Daoy (cell line): ENCODE data around the gene PLXNB3. TPM values are rescaled to one million over a fixed set of nuclear protein-coding genes. Genes with fewer than 3 reads are reported as not detected.
"Not testable (repeated sequence)": the region's sequence is repeated elsewhere in the genome, so short reads cannot be mapped to it uniquely, and the experiment has no call there.

Experiments used
- DNase-seq: peaks from one replicate; pipeline ENCODE4 v3.0.0-alpha.2; 2015; ENCODE audit warnings: low read depth
- total RNA-seq: library from RNA; depleted of rRNA; stranded (reverse); fragments of >200 nt; shearing (Covaris generic); gene quantifications from 2 replicates; pipeline ENCODE4 v1.2.3, GENCODE V29; 2014; rRNA removed

Gene PLXNB3
- total RNA-seq, 1 experiment from 2014 or later: 0.97 TPM

- no peak for DNase-seq
These were observed 50.7 kb downstream of the PLXNB3 start for GRCh38 chrX:153814591-153815315.

- no peak for DNase-seq
These were observed 53.0 kb downstream of the PLXNB3 start for GRCh38 chrX:153816831-153817690.

DNA sequence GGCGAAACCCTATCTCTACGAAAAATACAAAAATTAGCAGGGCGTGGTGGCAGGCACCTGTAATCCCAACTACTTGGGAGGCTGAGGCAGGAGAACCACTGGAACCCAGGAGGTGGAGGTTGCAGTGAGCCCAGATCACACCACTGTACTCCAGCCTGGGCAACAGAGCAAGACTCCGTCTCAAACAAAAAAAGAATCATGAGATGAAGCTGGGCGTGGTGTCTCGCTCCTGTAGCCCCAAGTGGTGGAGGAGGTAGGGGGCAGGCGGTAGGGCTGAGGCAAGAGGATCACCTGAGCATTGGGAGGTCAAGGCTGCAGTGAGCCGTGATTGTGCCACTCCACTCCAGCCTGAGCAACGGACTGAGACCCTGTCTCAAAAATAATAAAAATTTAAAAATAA, 54.0 kb downstream of the PLXNB3 start:
- DNase-seq: not testable (repeated sequence)

DNA sequence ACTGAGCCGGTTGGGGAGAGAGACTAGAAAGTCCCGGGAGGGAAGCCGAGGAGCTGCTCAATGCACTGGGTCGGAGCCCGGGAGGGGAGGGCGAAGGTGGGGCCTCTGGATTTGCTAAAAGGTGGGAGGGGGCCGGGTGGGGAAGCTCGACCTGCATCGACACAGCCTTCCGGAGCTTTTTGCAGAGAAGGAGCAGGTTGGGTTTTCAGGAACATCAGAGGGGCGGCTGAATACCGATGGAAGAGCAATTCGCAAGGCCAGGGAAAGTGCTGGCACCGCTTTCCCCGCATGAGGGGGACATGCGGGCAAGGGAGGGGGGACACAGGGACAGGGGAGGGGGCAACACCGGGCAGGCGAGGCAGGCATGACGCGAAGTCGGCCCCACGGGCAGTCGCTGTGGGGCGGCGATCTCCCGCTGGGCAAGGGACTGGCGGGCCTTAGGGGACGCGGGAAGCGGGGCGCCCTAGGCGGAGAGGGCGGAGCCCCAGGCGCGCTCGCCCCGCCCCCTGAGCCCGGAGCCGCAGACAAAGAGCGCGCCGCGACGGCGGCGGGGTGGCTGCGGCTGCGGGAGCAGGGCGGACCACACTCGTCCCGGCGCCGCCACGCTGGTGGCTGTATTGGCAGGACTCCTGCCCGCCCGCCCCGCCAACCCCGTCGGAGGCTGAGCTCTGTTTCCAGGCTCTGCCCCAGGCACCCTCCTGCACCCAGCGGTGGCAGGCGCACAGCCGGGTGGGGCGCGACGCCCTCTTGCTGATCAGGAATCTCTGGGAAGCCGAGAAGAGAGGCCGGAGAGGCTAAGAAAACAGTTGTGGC, 54.7 kb downstream of the PLXNB3 start:
- peak; percentile 56 for DNase-seq

- DNase-seq: no peak
These were observed 55.5 kb downstream of the PLXNB3 start for GRCh38 chrX:153819384-153820040.

DNA sequence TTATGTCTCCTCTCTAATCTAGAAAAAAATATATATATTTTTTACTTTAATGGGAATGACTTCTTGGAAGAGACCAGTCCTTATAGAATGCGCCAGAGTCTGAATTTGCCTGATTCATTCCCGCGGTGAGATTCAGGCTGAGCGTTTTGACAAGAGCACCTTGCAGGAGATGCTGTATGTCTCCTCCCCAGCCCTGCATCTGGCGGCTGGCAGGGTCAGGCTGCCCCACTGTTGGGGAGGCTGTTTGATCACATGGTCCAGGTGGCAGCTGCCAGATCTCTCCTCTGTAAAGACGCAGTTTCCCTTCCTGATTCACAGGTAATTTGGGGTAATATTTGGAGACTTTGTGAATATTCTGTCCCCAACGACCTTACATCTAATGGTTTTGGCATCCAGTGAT, 56.6 kb downstream of the PLXNB3 start:
- no peak for DNase-seq

DNA sequence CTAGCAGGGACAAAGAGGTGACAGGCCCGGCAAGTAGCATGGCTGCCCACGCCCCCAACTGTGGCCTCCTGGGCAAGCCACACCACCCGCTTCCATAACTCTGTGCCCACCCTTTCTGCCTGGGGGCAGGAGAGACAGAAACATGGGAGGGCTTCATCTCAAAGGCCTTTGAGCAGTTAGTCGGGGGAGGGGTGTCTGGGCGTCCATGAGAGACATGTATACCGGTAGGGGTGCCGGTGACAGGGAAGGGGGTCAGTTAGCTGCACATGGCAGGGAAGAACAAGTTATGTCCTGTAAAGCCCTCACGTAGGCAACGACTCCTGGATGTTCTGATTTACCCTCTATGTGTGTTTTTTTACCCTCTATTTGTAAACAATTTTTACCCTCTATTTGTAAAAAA, 57.0 kb downstream of the PLXNB3 start:
- DNase-seq: no peak

DNA sequence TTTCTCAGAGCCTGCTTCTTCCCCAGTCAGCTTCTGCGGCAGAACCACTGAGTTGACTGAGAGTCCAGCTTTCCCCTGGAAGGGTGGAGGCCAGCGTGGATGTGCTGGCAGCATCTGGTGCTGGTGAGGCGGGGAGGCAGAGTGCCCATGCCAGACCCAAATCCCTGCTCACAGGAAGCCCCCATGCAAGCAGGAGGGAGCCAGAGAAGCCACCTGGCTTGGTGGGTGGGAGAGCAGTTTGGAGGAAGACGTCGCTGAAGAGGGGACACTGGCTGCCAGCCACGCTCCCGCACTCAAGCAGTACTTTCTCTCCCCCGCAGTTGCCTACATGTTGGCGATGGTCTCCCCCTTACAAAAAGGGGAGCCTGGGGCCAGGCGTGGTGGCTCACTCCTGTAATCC, 60.3 kb downstream of the PLXNB3 start:
- no peak for DNase-seq

DNA sequence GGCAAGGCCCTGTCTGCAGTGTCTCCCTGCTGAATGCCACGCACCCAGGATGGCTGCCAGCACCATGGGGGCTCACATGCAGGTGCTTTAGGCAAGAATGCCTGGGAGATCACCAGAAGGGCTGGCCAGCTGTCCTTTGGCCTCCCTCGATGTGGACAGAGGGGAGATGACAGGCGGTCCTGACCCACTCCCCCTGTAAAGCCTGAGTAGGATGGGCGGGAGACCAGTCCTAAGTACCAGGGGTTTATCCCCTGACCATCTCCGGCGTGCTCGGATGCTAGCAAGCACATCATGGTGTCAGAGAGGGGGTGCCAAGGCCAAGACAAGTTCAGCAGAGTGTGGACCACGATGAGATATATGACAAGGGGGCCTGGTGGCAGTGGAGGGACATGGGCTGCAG, 61.0 kb downstream of the PLXNB3 start:
- DNase-seq: no peak

Other genes with a start within 250 kb of the PLXNB3 start
- gene ATP2B3, start 246.6 kb upstream of the PLXNB3 start, total RNA-seq: not detected in 2 replicates
- 37.3 and 41.5 TPM in 2 replicates for gene CCNQ, start 165.1 kb upstream of the PLXNB3 start, total RNA-seq
- 10.2 and 16.4 TPM in 2 replicates for gene DUSP9, start 117.0 kb upstream of the PLXNB3 start, total RNA-seq
- gene PNCK, start 90.4 kb upstream of the PLXNB3 start, total RNA-seq: not detected in 2 replicates
- gene SLC6A8, start 76.3 kb upstream of the PLXNB3 start, total RNA-seq: 6.3 and 7.5 TPM in 2 replicates
- 146 and 203 TPM in 2 replicates for gene BCAP31, start 39.9 kb upstream of the PLXNB3 start, total RNA-seq
- gene ABCD1, start 39.4 kb upstream of the PLXNB3 start, total RNA-seq: 4.8 and 5.0 TPM in 2 replicates
- gene SRPK3, start 16.8 kb downstream of the PLXNB3 start, total RNA-seq: 0.11 and 0.54 TPM in 2 replicates
- gene IDH3G, start 30.1 kb downstream of the PLXNB3 start, total RNA-seq: 36.9 and 41.0 TPM in 2 replicates
- gene SSR4, start 30.4 kb downstream of the PLXNB3 start, total RNA-seq: 81.8 and 107 TPM in 2 replicates
- gene PDZD4, start 66.3 kb downstream of the PLXNB3 start, total RNA-seq: 5.7 and 7.5 TPM in 2 replicates
- 7.4 and 8.3 TPM in 2 replicates for gene L1CAM, start 121.9 kb downstream of the PLXNB3 start, total RNA-seq
- 1.1 TPM in 1 of 2 replicates, not detected in the other for gene AVPR2, start 140.4 kb downstream of the PLXNB3 start, total RNA-seq
- gene ARHGAP4, start 162.0 kb downstream of the PLXNB3 start, total RNA-seq: 2.2 and 2.6 TPM in 2 replicates
- 85.9 and 128 TPM in 2 replicates for gene NAA10, start 170.8 kb downstream of the PLXNB3 start, total RNA-seq
- gene RENBP, start 180.4 kb downstream of the PLXNB3 start, total RNA-seq: 0.11 and 0.18 TPM in 2 replicates
- gene HCFC1, start 207.6 kb downstream of the PLXNB3 start, total RNA-seq: 38.0 and 38.1 TPM in 2 replicates
- 0.86 and 1.5 TPM in 2 replicates for gene TMEM187, start 208.5 kb downstream of the PLXNB3 start, total RNA-seq